ENCODE measurements around the gene RFX2. TPM values are rescaled to one million over a fixed set of nuclear protein-coding genes. Genes with fewer than 3 reads are reported as not detected.
"Not testable (repeated sequence)": the region's sequence is repeated elsewhere in the genome, so short reads cannot be mapped to it uniquely, and the experiment has no call there.

Gene RFX2
- total RNA-seq, 2 experiments from 2014 or later, result 10.1 to 10.4 TPM

GRCh38 chr19:6084821-6085220 is 25.5 kb downstream of the RFX2 start:
- Mint-ChIP-seq H3K27ac (no peak overlapping the region), H3K9me3 (no peaks in the 10 kb centered on the region), H3K4me3 (no peak overlapping the region), H3K27me3 (peaks cover 1% of the 10 kb centered on the region), H3K4me1 (peaks cover 22% of the 10 kb centered on the region), H3K36me3 (ENCODE audit: low read depth) (no peaks in the 10 kb centered on the region)
- POLR2A ChIA-PET, result no interaction called here
- CTCF ChIA-PET, result no interaction called here
- no peak for DNase-seq

- ChIA-PET POLR2A (no interaction called here), CTCF (no interaction called here)
- DNase-seq, result no peak
- H3K36me3 Mint-ChIP-seq (ENCODE audit: low read depth), result no peaks in the 10 kb centered on the region
- H3K27me3 Mint-ChIP-seq, result no peaks in the 10 kb centered on the region
- no peak overlapping the region for H3K27ac Mint-ChIP-seq
- H3K9me3 Mint-ChIP-seq, result no peaks in the 10 kb centered on the region
- no peaks in the 10 kb centered on the region for H3K4me1 Mint-ChIP-seq
- no peak overlapping the region for H3K4me3 Mint-ChIP-seq
Measured at GRCh38 chr19:6079107-6079506, 31.2 kb downstream of the RFX2 start.

- H3K4me3 Mint-ChIP-seq, result no peak overlapping the region
- ChIA-PET CTCF (interaction anchor here (0.7 kb wide), 2 partner anchors 14 to 20 kb away, joined by 3 to 4 read pairs; no protein-coding TSS in a partner anchor), POLR2A (no interaction called here)
- no peaks in the 10 kb centered on the region for H3K27me3 Mint-ChIP-seq
- H3K36me3 Mint-ChIP-seq (ENCODE audit: low read depth), result no peaks in the 10 kb centered on the region
- no peak for DNase-seq
- H3K9me3 Mint-ChIP-seq, result no peaks in the 10 kb centered on the region
- no peak overlapping the region for H3K27ac Mint-ChIP-seq
- H3K4me1 Mint-ChIP-seq, result no peaks in the 10 kb centered on the region
Measured at GRCh38 chr19:6078068-6078467, 32.2 kb downstream of the RFX2 start.

GRCh38 chr19:6076675-6077463 is 33.4 kb downstream of the RFX2 start:
- no peaks in the 10 kb centered on the region for H3K27me3 Mint-ChIP-seq
- H3K9me3 Mint-ChIP-seq, result no peaks in the 10 kb centered on the region
- H3K4me1 Mint-ChIP-seq, result no peaks in the 10 kb centered on the region
- no peak overlapping the region for H3K4me3 Mint-ChIP-seq
- ChIA-PET POLR2A (no interaction called here), CTCF (interaction anchor here (0.7 kb wide), 1 partner anchor 19 kb away, joined by 4 read pairs; no protein-coding TSS in a partner anchor)
- no peaks in the 10 kb centered on the region for H3K36me3 Mint-ChIP-seq (ENCODE audit: low read depth)
- DNase-seq, result no peak
- no peak overlapping the region for H3K27ac Mint-ChIP-seq

GRCh38 chr19:6076291-6076665 is 34.0 kb downstream of the RFX2 start:
- H3K27ac Mint-ChIP-seq, result no peak overlapping the region
- CTCF ChIA-PET, result no interaction called here
- no peaks in the 10 kb centered on the region for H3K27me3 Mint-ChIP-seq
- POLR2A ChIA-PET, result no interaction called here
- no peak for DNase-seq
- H3K9me3 Mint-ChIP-seq, result no peaks in the 10 kb centered on the region
- H3K36me3 Mint-ChIP-seq (ENCODE audit: low read depth), result no peaks in the 10 kb centered on the region
- no peak overlapping the region for H3K4me3 Mint-ChIP-seq
- H3K4me1 Mint-ChIP-seq, result no peaks in the 10 kb centered on the region

- ChIA-PET POLR2A (no interaction called here), CTCF (interaction anchor here (0.5 to 1.6 kb wide), 2 partner anchors 13 to 87 kb away, joined by 3 to 5 read pairs; no protein-coding TSS in a partner anchor)
- H3K36me3 Mint-ChIP-seq (ENCODE audit: low read depth), result no peaks in the 10 kb centered on the region
- H3K27me3 Mint-ChIP-seq, result no peaks in the 10 kb centered on the region
- no peak overlapping the region for H3K4me3 Mint-ChIP-seq
- H3K4me1 Mint-ChIP-seq, result no peaks in the 10 kb centered on the region
- no peaks in the 10 kb centered on the region for H3K9me3 Mint-ChIP-seq
- DNase-seq, result no peak
- no peak overlapping the region for H3K27ac Mint-ChIP-seq
Measured at GRCh38 chr19:6074709-6075403, 35.4 kb downstream of the RFX2 start.

GRCh38 chr19:6073858-6074708 is 36.2 kb downstream of the RFX2 start:
- POLR2A ChIA-PET, result interaction anchor here (0.6 kb wide), 1 partner anchor 323 kb away, joined by 3 read pairs; no protein-coding TSS in a partner anchor
- Mint-ChIP-seq H3K27ac (no peak overlapping the region), H3K9me3 (peaks cover 6% of the 10 kb centered on the region), H3K4me1 (peaks cover 3% of the 10 kb centered on the region), H3K27me3 (no peaks in the 10 kb centered on the region), H3K4me3 (no peak overlapping the region), H3K36me3 (ENCODE audit: low read depth) (no peaks in the 10 kb centered on the region)
- no peak for DNase-seq
- CTCF ChIA-PET, result interaction anchor here (0.7 to 1.6 kb wide), 4 partner anchors 12 to 1890 kb away, joined by 3 to 5 read pairs (median 3); no protein-coding TSS in a partner anchor

- not testable (repeated sequence) for H3K27ac Mint-ChIP-seq
Measured at GRCh38 chr19:6073233-6073632, 37.1 kb downstream of the RFX2 start.

GRCh38 chr19:6071875-6072274 is 38.4 kb downstream of the RFX2 start:
- no peak for DNase-seq
- POLR2A ChIA-PET, result no interaction called here
- H3K27ac Mint-ChIP-seq, result no peak overlapping the region
- H3K9me3 Mint-ChIP-seq, result peaks cover 9% of the 10 kb centered on the region
- no peaks in the 10 kb centered on the region for H3K36me3 Mint-ChIP-seq (ENCODE audit: low read depth)
- peaks cover 3% of the 10 kb centered on the region for H3K27me3 Mint-ChIP-seq
- CTCF ChIA-PET, result no interaction called here
- no peak overlapping the region for H3K4me3 Mint-ChIP-seq
- peaks cover 3% of the 10 kb centered on the region for H3K4me1 Mint-ChIP-seq

More at GRCh38 chr19:6073233-6073632, 37.1 kb downstream of the RFX2 start:
- H3K4me3 Mint-ChIP-seq; H3K9me3 Mint-ChIP-seq; H3K4me1 Mint-ChIP-seq; DNase-seq; H3K36me3 Mint-ChIP-seq (ENCODE audit: low read depth); H3K27me3 Mint-ChIP-seq: not testable (repeated sequence)
- CTCF ChIA-PET, result interaction anchor here (0.7 kb wide), 1 partner anchor 264 kb away, joined by 3 read pairs; no protein-coding TSS in a partner anchor
- POLR2A ChIA-PET, result interaction anchor here (0.6 kb wide), 1 partner anchor 323 kb away, joined by 3 read pairs; no protein-coding TSS in a partner anchor

GRCh38 chr19:6070720-6071485 is 39.4 kb downstream of the RFX2 start:
- ChIA-PET POLR2A (no interaction called here), CTCF (no interaction called here)
- Mint-ChIP-seq H3K9me3 (peaks cover 9% of the 10 kb centered on the region), H3K4me3 (no peak overlapping the region), H3K4me1 (peaks cover 9% of the 10 kb centered on the region), H3K27ac (no peak overlapping the region), H3K27me3 (peaks cover 12% of the 10 kb centered on the region), H3K36me3 (ENCODE audit: low read depth) (no peaks in the 10 kb centered on the region)
- no peak for DNase-seq

- no peak overlapping the region for H3K4me3 Mint-ChIP-seq
- peaks cover 9% of the 10 kb centered on the region for H3K9me3 Mint-ChIP-seq
- no peak overlapping the region for H3K27ac Mint-ChIP-seq
- no peak for DNase-seq
- peaks cover 14% of the 10 kb centered on the region for H3K27me3 Mint-ChIP-seq
- no peaks in the 10 kb centered on the region for H3K36me3 Mint-ChIP-seq (ENCODE audit: low read depth)
- H3K4me1 Mint-ChIP-seq, result peaks cover 12% of the 10 kb centered on the region
- POLR2A ChIA-PET, result interaction anchor here (0.6 kb wide), 1 partner anchor 463 kb away, joined by 3 read pairs; no protein-coding TSS in a partner anchor
- CTCF ChIA-PET, result no interaction called here
Measured at GRCh38 chr19:6070207-6070681, 40.1 kb downstream of the RFX2 start.

- POLR2A ChIA-PET, result interaction anchor here (0.6 kb wide), 1 partner anchor 463 kb away, joined by 3 read pairs; no protein-coding TSS in a partner anchor
- H3K36me3 Mint-ChIP-seq (ENCODE audit: low read depth), result no peaks in the 10 kb centered on the region
- H3K4me3 Mint-ChIP-seq, result no peak overlapping the region
- H3K27ac Mint-ChIP-seq, result peak overlapping the region; percentile 79
- peaks cover 14% of the 10 kb centered on the region for H3K4me1 Mint-ChIP-seq
- CTCF ChIA-PET, result interaction anchor here (0.7 kb wide), 1 partner anchor 22 kb away, joined by 3 read pairs; no protein-coding TSS in a partner anchor
- H3K9me3 Mint-ChIP-seq, result peaks cover 9% of the 10 kb centered on the region
- peak; percentile 17 for DNase-seq
- H3K27me3 Mint-ChIP-seq, result peaks cover 17% of the 10 kb centered on the region
Measured at GRCh38 chr19:6069268-6069791, 41.0 kb downstream of the RFX2 start.
